HuH-7.5 (cell line): ENCODE results near the gene PPP2R5E.
"Not testable (repeated sequence)": the region's sequence is repeated elsewhere in the genome, so short reads cannot be mapped to it uniquely, and the experiment has no call there.

Experiments used
- DNase-seq: peaks from one replicate; pipeline ENCODE4 v3.0.0; 2011; ENCODE audit warnings: low spot score

PPP2R5E gene

GRCh38 chr14:63522511-63522910, 20.7 kb downstream of the PPP2R5E start:
- not testable (repeated sequence) for DNase-seq

GRCh38 chr14:63517354-63517753, 25.8 kb downstream of the PPP2R5E start:
- no peak for DNase-seq

GRCh38 chr14:63515240-63515639, 27.9 kb downstream of the PPP2R5E start:
- DNase-seq = no peak

GRCh38 chr14:63513756-63514155, 29.4 kb downstream of the PPP2R5E start:
- no peak for DNase-seq

GRCh38 chr14:63512861-63513260, 30.3 kb downstream of the PPP2R5E start:
- no peak for DNase-seq

- DNase-seq = no peak
These were observed 32.6 kb downstream of the PPP2R5E start for GRCh38 chr14:63510538-63510937.

- no peak for DNase-seq
These were observed 35.1 kb downstream of the PPP2R5E start for GRCh38 chr14:63508033-63508432.

- no peak for DNase-seq
These were observed 38.5 kb downstream of the PPP2R5E start for GRCh38 chr14:63504648-63505047.

GRCh38 chr14:63501429-63501828, 41.7 kb downstream of the PPP2R5E start:
- no peak for DNase-seq

GRCh38 chr14:63499701-63500250, 43.4 kb downstream of the PPP2R5E start:
- no peak for DNase-seq

GRCh38 chr14:63496837-63497400, 46.3 kb downstream of the PPP2R5E start:
- no peak for DNase-seq

- no peak for DNase-seq
These were observed 49.9 kb downstream of the PPP2R5E start for GRCh38 chr14:63493246-63493645.

GRCh38 chr14:63492391-63492790, 50.8 kb downstream of the PPP2R5E start:
- DNase-seq = no peak

- no peak for DNase-seq
These were observed 55.5 kb downstream of the PPP2R5E start for GRCh38 chr14:63487724-63488123.

- no peak for DNase-seq
These were observed 56.4 kb downstream of the PPP2R5E start for GRCh38 chr14:63486738-63487137.

- no peak for DNase-seq
These were observed 59.9 kb downstream of the PPP2R5E start for GRCh38 chr14:63483315-63483714.

GRCh38 chr14:63480599-63480998, 62.6 kb downstream of the PPP2R5E start:
- DNase-seq = no peak

GRCh38 chr14:63478437-63478852, 64.7 kb downstream of the PPP2R5E start:
- DNase-seq = no peak

GRCh38 chr14:63478010-63478409, 65.2 kb downstream of the PPP2R5E start:
- no peak for DNase-seq

GRCh38 chr14:63477556-63477955, 65.6 kb downstream of the PPP2R5E start:
- no peak for DNase-seq

- DNase-seq = no peak
These were observed 67.4 kb downstream of the PPP2R5E start for GRCh38 chr14:63475761-63476160.

- DNase-seq = no peak
These were observed 68.3 kb downstream of the PPP2R5E start for GRCh38 chr14:63474844-63475243.

- no peak for DNase-seq
These were observed 69.1 kb downstream of the PPP2R5E start for GRCh38 chr14:63474111-63474510.
